Stimulated activated naive CD4-positive, alpha-beta T cell (primary cell): ENCODE data around the gene E2F4.

Experiments
- DNase-seq, 6 experiments: peaks; one replicate each; lab custom pipeline; 2025; lab: John Stamatoyannopoulos, UW

E2F4 gene

GRCh38 chr16:67208154-67208896 lies 16.4 kb downstream of the E2F4 start:
- no peak for DNase-seq

DNA sequence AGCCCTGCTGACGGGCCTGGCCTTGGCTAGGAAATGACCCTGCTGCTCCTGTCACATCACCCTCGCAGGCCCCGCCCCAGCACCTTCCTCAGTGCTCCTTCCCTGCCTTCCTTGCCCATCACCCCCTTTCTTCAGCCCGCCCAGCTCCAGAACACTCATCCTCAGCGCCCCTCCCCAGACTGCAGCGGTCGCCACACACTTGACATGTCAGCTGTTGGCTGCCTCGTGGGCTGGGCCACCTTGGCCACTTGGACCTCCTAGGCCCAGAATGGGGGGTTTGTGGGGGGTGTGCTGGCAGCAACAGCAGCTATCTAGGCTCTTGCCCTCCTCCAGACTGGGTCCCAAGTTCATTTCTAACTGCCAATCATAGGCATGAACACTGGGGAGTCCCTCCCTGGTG lies 17.6 kb downstream of the E2F4 start:
- no peak for DNase-seq

DNA sequence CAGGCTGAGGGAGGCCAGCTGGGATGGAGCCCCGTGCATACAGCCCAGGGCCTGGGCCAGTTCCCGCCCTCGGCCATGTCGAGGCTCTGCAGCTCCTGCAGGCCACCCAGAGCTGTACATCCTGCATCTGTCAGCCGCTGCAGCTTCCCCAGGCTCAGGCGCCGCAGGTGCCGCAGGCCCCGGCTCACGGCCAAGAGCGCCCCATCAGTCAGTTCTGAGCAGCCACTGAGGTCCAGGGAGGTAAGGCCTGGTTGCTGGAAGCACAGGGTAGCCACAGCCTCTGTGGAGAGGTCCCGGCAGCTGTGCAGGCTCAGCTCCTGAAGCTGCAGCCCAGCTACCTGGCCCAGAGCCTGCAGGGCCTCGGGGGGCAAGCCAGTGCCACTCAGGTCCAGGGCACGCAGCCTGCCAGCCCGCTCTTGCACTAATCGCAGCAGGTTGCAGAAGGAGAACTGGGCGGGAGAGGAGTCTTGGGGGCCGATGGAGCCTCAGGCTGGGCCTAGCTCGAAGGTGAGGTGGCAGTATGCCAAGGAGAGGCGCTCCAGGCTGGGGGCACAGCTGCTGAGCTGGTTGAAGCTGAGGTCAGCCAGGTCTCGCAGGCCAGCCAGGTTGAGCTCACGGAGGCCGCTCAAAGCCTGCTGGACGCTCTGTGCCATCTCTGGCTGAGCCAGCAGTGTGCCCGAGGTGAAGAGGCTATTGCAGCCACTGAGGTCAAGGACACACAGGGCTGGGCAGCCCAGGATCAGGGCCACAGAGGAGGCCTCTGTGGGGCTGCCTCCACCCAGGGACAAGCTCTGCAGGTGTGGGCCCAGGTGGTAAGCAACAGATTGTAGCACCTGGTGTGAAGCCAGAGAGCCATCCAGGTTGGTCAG lies 18.3 kb downstream of the E2F4 start:
- no peak for DNase-seq

DNA sequence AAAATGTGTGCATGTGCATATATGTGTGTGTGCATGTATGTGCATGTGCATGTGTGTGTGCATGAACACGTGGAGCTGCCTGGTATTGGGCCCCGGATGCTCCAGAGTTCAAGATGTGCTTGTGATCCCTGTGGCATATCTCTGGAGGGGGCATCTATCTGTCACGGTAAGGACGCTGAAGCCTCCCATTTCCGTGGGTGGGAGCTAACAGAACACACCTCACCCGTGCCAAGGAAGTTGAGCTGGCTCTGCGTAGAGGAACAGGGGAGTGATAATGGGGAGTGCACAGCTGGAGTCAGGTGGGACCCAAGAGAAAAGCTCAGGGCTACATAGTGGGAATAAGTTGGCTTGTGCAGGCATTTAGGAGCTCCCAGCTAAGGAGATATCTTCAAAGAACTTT lies 19.7 kb downstream of the E2F4 start:
- DNase-seq, result no peak

GRCh38 chr16:67212766-67213165 lies 20.8 kb downstream of the E2F4 start:
- no peak for DNase-seq

GRCh38 chr16:67213197-67214019 lies 21.5 kb downstream of the E2F4 start:
- DNase-seq, result no peak

DNA sequence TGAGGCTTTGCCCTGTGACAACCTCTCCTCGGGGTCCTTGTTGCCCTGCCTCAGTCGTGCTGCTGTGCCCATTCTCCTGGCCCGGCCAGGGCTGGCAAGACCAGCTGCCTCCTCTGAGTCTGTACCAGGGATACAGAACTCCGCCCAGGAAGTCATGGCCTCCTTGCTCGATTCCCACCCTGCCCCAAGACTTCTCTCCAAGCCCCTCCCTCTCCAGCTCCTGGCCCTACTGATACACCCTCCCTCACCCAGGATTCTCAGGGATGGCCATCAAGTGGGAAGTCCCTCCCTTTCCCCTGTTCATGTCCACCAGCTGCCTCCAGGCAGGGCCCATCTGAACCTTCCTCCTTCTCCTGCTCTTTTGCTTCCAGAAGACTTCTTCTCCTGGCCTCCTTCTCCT lies 23.8 kb downstream of the E2F4 start:
- no peak for DNase-seq

DNA sequence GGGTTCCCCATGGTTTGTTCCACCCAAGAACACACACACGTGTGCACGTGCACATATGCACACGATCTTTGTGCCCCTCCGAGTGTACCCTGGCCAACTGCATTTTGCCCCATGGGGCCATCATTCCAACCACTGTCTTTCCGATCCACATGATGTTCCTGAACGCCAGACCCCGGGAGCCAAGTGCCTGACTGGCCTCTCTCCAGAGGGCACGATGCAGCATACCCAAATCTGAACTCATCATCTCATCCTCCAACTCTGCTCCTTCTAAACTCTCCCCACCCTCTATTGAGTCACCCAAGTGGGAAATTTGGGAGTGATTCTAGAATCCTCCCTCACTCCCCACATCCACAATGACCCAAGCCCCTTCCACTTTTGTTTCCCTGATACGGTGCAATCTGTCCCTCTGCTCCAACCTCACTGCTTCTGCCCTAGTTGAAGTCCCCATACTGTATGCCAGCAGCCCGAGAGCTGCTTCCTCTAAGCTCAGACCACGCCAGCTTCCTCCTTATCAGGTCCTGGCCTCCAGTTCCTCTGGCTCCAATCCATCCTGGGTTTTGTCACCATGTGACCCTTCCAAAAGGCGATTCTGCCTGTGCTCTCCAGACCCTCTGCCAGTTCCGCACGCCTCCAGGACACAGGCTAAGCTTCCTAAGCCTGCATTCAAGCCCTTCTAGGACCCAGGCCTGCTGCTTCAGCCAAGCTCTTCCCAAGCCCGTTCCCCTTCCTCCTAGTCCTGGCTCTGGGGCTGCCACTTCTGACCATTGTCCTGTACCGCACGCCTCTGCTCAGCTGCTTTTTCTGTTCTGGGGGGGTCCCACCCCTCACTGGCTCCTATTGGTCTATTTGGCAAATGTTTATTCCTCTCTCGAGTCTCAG lies 24.9 kb downstream of the E2F4 start:
- DNase-seq, result no peak

DNA sequence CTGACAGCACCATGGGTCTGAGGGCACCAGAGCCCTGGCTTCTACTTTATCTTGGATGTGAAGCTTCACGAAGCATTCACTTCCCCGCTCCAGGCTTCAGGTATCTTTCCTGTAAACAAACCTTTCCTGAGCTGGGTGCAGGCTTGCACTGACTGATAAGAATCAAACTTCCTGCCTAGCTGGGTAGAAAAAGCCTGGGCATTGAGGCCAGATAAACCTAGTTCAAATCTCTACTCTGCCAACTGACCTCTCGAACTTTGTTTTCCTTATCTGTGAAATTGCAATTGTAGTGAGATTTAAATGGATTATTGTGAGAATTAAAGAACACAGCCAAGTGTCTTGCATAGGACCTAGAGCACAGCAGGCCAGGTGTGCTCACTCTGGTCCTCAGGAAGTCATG lies 32.0 kb downstream of the E2F4 start:
- no peak for DNase-seq

DNA sequence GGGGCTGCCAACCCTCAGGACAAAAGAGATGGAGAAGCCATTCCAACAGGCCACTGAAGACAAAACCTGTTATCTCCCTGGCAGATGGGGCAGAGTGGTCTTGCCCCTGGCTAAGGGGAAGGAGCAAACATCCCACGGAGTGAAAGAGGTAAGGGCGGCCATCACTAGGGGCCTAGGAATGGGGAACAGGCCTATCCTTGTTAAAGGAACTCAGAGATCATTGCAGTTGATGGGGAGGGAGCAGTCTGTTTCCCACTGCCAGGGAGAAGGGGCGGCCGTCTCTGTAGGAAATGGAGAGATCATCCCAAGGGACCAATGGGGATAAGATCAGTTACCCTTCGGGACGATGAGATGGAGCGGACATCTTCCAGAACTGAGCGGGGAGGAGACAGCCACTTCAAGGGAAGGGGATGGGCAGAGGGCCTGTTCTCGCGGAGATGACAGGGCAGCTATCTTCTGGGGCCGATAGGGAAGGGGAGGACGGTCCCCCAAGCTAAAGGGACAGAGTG lies 34.4 kb downstream of the E2F4 start:
- DNase-seq, result no peak

- DNase-seq, result peak; percentile 94 to 98 (median 96)
These were observed 35.0 kb downstream of the E2F4 start, which contains the start of gene TMEM208 for GRCh38 chr16:67226804-67227566. Gene TMEM208, plus strand, starts transcription at chr16:67227130. Its CDS starts 89 bp downstream, at chr16:67227219.

- DNase-seq, result no peak
These were observed 35.6 kb downstream of the E2F4 start for GRCh38 chr16:67227567-67227921.

GRCh38 chr16:67228034-67228785 lies 36.3 kb downstream of the E2F4 start:
- DNase-seq, result no peak

GRCh38 chr16:67228905-67229304 lies 37.0 kb downstream of the E2F4 start:
- no peak for DNase-seq

DNA sequence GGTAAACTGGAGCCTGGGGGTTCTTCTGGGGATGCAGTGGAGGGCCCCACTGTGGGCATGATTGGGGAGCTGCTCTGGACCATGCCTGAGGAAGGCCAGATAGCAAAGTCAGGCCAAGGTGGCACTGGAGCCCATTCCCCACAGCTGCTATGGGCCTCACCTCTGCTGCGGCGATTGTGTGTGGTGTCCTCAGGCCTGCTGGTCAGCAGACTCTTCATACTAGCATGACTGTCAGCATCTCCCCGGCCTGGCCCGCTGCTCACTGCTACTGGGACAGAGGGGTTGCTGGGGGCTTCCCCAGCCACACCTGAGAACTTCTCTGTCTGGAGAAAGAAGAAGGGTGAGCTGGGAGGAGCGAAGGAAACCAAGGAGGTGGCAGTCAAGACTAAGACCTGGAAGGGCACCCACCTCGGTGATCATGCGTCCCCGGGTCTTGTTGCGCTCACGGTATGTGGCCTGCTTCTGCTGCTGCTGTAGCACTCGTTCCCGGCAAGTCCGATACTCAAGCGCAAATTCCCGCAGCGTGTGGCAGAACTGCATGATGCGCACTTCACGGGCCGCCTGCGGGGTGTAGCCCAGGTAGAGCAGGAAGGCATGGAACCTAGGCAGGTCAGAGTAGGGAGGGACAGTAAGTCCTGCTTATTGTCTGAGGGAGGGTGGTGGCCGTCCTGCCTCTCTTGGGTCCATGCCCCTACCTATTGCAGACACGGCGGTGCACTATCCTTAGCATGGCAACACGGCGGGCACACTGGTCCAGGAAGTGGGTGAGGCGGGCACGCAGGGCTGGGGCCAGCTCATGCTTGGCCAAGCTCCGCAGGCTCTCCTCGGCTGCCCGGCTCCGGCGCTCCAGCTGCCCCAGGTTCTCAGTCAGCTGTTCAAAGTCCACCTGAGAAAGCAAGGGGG lies 38.2 kb downstream of the E2F4 start:
- no peak for DNase-seq

- no peak for DNase-seq
These were observed 39.1 kb downstream of the E2F4 start for GRCh38 chr16:67230809-67231660.

DNA sequence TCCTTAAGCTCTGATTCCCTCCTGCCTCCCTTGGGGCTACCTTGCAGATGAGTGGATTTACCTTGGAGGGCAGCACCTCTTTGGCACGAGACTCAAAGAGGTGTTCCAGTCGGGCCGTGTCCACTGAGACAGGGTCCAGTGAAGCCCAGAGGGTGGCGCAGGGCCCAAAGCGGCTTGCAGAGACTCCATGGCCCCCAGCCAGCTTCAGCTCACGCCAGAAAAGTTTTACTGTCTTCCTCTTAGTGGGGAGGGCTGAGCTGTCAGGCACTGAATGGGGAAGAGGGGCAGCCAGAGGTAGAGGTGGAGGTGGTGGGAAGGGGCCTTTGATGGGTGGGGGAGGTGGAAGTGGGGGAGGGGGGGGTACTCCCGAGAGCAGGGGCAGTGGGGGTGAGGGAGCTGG lies 41.6 kb downstream of the E2F4 start:
- DNase-seq, result no peak

- DNase-seq, result no peak
These were observed 42.2 kb downstream of the E2F4 start for GRCh38 chr16:67234180-67234597.
